K562 (cell line): Measurements from ENCODE around the gene ADAMTSL3. TPM values are rescaled to one million over a fixed set of nuclear protein-coding genes. Genes with fewer than 3 reads are reported as not detected.

ENCODE experiments used
- ATAC-seq: fragments of 200-7000 bp; cut with Tn5 transposase; 3 replicates; pipeline ENCODE4 v1.9.1; 2020; ENCODE audit warnings: moderate library complexity
- BruUV-seq: library from RNA; stranded (reverse); fragments of 400-500 nt; replicated peaks from 2 replicates; lab custom pipeline; 2021; lab: Mats Ljungman, UMichigan
- CTCF ChIA-PET: fragments of 300-600 bp; formaldehyde crosslinking; extraction: SDS; loops from one replicate; lab custom pipeline; 2021; ENCODE audit warnings: low intra/inter-chr PET ratio; lab: Yijun Ruan, JAX
- POLR2A ChIA-PET: fragments of 300-600, 350-650 bp; sonication (Branson Sonifier 250); formaldehyde crosslinking; extraction: SDS; loops from one replicate; lab custom pipeline; 2021; ENCODE audit warnings: antibody characterized with exemption, inconsistent platforms; lab: Yijun Ruan, JAX
- DNase-seq, 4 experiments: peaks; one replicate each; pipeline versions ENCODE4 v3.0.0 to v3.0.0-alpha.2; 2011 to 2018; ENCODE audit warnings: low spot score in 3 of 4, mixed read lengths in 3 of 4; ENCODE audit errors: extremely low read depth in 1 of 4
- FAIRE-seq: peaks from 2 replicates; lab custom pipeline; 2011; peaks lifted over from hg19 to GRCh38; lab: Jason Lieb, UNC
- H2AFZ ChIP-seq: 2 replicates; pipeline ENCODE4 v1.6.0; 2011; ENCODE audit warnings: low read depth, low read length, control low read depth, inconsistent platforms
- H3K27ac ChIP-seq: fragments of 200-600 bp; 3 replicates; pipeline ENCODE4 v1.8.0; 2011; ENCODE audit warnings: low read depth, mild to moderate bottlenecking, control low read depth, inconsistent platforms, low read length, moderate library complexity, mixed read lengths; ENCODE audit errors: extremely low read depth
- H3K27me3 ChIP-seq, 2 experiments: fragments of 300-600 bp in 1 of 2; 2 replicates in 1 of 2; 3 replicates in 1 of 2; pipeline versions ENCODE4 v1.6.0 to v1.8.0; 2011; ENCODE audit warnings: inconsistent platforms in 2 of 2, low read length in 2 of 2, mild to moderate bottlenecking in 1 of 2, mixed read lengths in 1 of 2, moderate library complexity in 1 of 2; ENCODE audit not compliant: control insufficient read depth in 2 of 2, insufficient read depth in 2 of 2
- H3K36me3 ChIP-seq: fragments of 300-600 bp; 3 replicates; pipeline ENCODE4 v1.8.0; 2011; ENCODE audit warnings: mild to moderate bottlenecking, low read length, inconsistent platforms; ENCODE audit not compliant: control insufficient read depth, insufficient read depth
- H3K4me1 ChIP-seq, 2 experiments: fragments of 200-600 bp in 1 of 2; replicated peaks in 1 of 2; 2 replicates in 1 of 2; 3 replicates in 1 of 2; pipeline versions ENCODE4 v1.5.1 to v1.8.0; 2011; ENCODE audit warnings: inconsistent platforms in 2 of 2, low read length in 2 of 2, mild to moderate bottlenecking in 1 of 2, mixed read lengths in 1 of 2, moderate library complexity in 1 of 2; ENCODE audit not compliant: control insufficient read depth in 2 of 2, insufficient read depth in 2 of 2
- H3K4me2 ChIP-seq: 2 replicates; pipeline ENCODE4 v1.6.1; 2011; ENCODE audit warnings: low read length, control low read depth, inconsistent platforms, mixed read lengths; ENCODE audit not compliant: insufficient read depth
- H3K4me3 ChIP-seq: fragments of 200-600 bp; sonication (generic), shearing (Covaris generic); 2 replicates; pipeline ENCODE4 v1.5.1; 2016; ENCODE audit warnings: control low read depth, inconsistent platforms
- H3K79me2 ChIP-seq: fragments of 200-600 bp; 3 replicates; pipeline ENCODE4 v1.8.0; 2011; ENCODE audit warnings: low read length, inconsistent platforms; ENCODE audit not compliant: control insufficient read depth, insufficient read depth
- H3K9ac ChIP-seq, 2 experiments: 2 replicates each; pipeline versions ENCODE4 v1.6.0 to v1.6.1; 2011; ENCODE audit warnings: low read depth in 2 of 2, low read length in 2 of 2, control low read depth in 1 of 2, inconsistent platforms in 1 of 2, mild to moderate bottlenecking in 1 of 2, mixed read lengths in 1 of 2; ENCODE audit not compliant: insufficient read depth in 1 of 2
- H3K9me1 ChIP-seq: one replicate; pipeline ENCODE4 v1.6.0; 2011; ENCODE audit warnings: inconsistent platforms, mild to moderate bottlenecking, low read length, moderate library complexity; ENCODE audit not compliant: control insufficient read depth, insufficient read depth
- H3K9me3 ChIP-seq: replicated peaks from 2 replicates; pipeline ENCODE4 v1.5.1; 2011; ENCODE audit warnings: low read depth, low read length, inconsistent platforms; ENCODE audit not compliant: control insufficient read depth, insufficient read depth
- H4K20me1 ChIP-seq: replicated peaks from 2 replicates; pipeline ENCODE4 v1.6.1; 2011; ENCODE audit warnings: low read length, inconsistent platforms, mixed read lengths; ENCODE audit not compliant: control insufficient read depth, insufficient read depth
- CREB3L1 ChIP-seq: fragments of 450-650 bp; IDR thresholded peaks from 2 replicates; pipeline ENCODE4 v1.6.1; 2014; ENCODE audit warnings: low read depth, mild to moderate bottlenecking, moderate library complexity, borderline replicate concordance
- NCOA4 ChIP-seq: fragments of 450-650 bp; IDR thresholded peaks from 2 replicates; pipeline ENCODE4 v1.6.1; 2018; ENCODE audit warnings: mild to moderate bottlenecking; ENCODE audit not compliant: partially characterized antibody
- NFE2 ChIP-seq: IDR thresholded peaks from 2 replicates; pipeline ENCODE4 v1.6.1; 2014; ENCODE audit warnings: antibody characterized with exemption, low read depth
- PCBP2 ChIP-seq: fragments of 200-400 bp; formaldehyde crosslinking; IDR thresholded peaks from 2 replicates; pipeline ENCODE4 v1.6.1; 2018; ENCODE audit warnings: low read length, low read depth, mild to moderate bottlenecking, moderate library complexity; ENCODE audit not compliant: poor library complexity, severe bottlenecking
- POLR2AphosphoS2 ChIP-seq: IDR thresholded peaks from 2 replicates; pipeline ENCODE4 v1.6.1; 2012; ENCODE audit warnings: low read length, improper control_type of control experiment
- WGBS: fragments of 100-300 bp; shearing (Covaris generic); methylation state at CpG from one replicate; pipeline ENCODE4 v1.1.6; 2016; ENCODE audit warnings: low coverage, mixed read lengths; ENCODE audit not compliant: insufficient coverage; ENCODE audit errors: missing lambda C conversion rate; 5-methylcytosine and 5-hydroxymethylcytosine counted together
- in situ Hi-C: fragments of 300-500 bp; cut with MboI; formaldehyde crosslinking; loops from 4 replicates; pipeline ENCODE4 v1.15.0; 2018; ENCODE audit warnings: inconsistent platforms, mixed read lengths
- intact Hi-C: fragments of 100-400 bp; cut with micrococcal nuclease; formaldehyde crosslinking; loops from 2 replicates; pipeline ENCODE4 v1.14.2; 2022
- polyA plus RNA-seq, 8 experiments: library from polyadenylated mRNA; depleted of rRNA in 4 of 8; stranded (reverse) in 5 of 8; unstranded in 3 of 8; fragments of >200 nt; fragmentation: Nextera tagmentation in 2 of 8; fragmentation: Illumina TruSeq in 1 of 8; extraction: Ambion mirVana in 2 of 8; extraction: Trizol in 1 of 8; gene quantifications; 2 replicates each; pipeline versions ENCODE4 v1.2.1 to v1.2.3, GENCODE V29; 2011 to 2014; ENCODE audit warnings: inconsistent platforms in 1 of 8, missing spikeins in 1 of 8
- total RNA-seq, 7 experiments: library from RNA; depleted of rRNA in 6 of 7; stranded (reverse); fragments of >200 nt in 6 of 7; fragmentation: Illumina TruSeq in 2 of 7; extraction: Trizol in 2 of 7; gene quantifications; 2 replicates each; pipeline versions ENCODE4 v1.2.1 to v1.2.3, GENCODE V29; 2011 to 2021; ENCODE audit warnings: low replicate concordance in 1 of 7

Gene ADAMTSL3
- total and polyA plus RNA-seq, 9 of the 15 experiments (the other 6 are each of a cell fraction or from before 2014, with no cell fraction given) = 0.01 to 0.18 (median 0.07) TPM; not detected in 3

GRCh38 chr15:83695246-83695645 is 41.3 kb downstream of the ADAMTSL3 start:
- Histone ChIP-seq H3K4me1 (no peaks in the 10 kb centered on the region), H3K36me3 (no peaks in the 10 kb centered on the region), H3K27me3 (peaks cover 3 to 9% of the 10 kb centered on the region in 2 experiments; a peak in 3 of 5 replicates), H3K9me1 (no peaks in the 10 kb centered on the region), H3K4me2 (no peak overlapping the region), H3K4me3 (no peak overlapping the region), H3K9me3 (no peaks in the 10 kb centered on the region), H4K20me1 (no peaks in the 10 kb centered on the region), H2AFZ (no peak overlapping the region), H3K79me2 (no peaks in the 10 kb centered on the region), H3K9ac (no peak overlapping the region), H3K27ac (no peak overlapping the region)
- ATAC-seq = no peak
- WGBS = 0% methylated on average over 3 of the region's 3 CpGs
- DNase-seq = no peak
- FAIRE-seq = no peak
- in situ Hi-C loops = no loop called here
- BruUV-seq = no TSS peak
- POLR2A ChIA-PET = no interaction called here
- no peak for TF ChIP-seq PCBP2
- TF ChIP-seq NCOA4 = no peak
- TF ChIP-seq NFE2 = no peak
- no peak for TF ChIP-seq POLR2AphosphoS2
- TF ChIP-seq CREB3L1 = no peak
- CTCF ChIA-PET = no interaction called here
- intact Hi-C loops = no loop called here
